Prostate gland (tissue), 2 donors: Measurements from ENCODE around the gene KCNN3.

Source experiments
- POLR2A ChIP-seq: fragments of 450-650 bp; IDR thresholded peaks from one replicate; pipeline ENCODE4 v1.6.1; 2016; ENCODE audit warnings: antibody characterized with exemption, mild to moderate bottlenecking
- TF ChIP-seq, protein P1 (sequence below), 4 experiments: fragments of 200-600 bp in 2 of 4; fragments of 450-650 bp in 2 of 4; sonication (generic) in 2 of 4; IDR thresholded peaks; 1 replicate in 3 of 4; 2 replicates in 1 of 4; pipeline ENCODE4 v1.5.1; 2016 to 2019; ENCODE audit warnings: antibody characterized with exemption in 4 of 4, mild to moderate bottlenecking in 2 of 4, moderate library complexity in 2 of 4

GRCh38 chr1:154793685-154794084 is 76.4 kb downstream of the KCNN3 start:
- TF ChIP-seq, protein P1, sequence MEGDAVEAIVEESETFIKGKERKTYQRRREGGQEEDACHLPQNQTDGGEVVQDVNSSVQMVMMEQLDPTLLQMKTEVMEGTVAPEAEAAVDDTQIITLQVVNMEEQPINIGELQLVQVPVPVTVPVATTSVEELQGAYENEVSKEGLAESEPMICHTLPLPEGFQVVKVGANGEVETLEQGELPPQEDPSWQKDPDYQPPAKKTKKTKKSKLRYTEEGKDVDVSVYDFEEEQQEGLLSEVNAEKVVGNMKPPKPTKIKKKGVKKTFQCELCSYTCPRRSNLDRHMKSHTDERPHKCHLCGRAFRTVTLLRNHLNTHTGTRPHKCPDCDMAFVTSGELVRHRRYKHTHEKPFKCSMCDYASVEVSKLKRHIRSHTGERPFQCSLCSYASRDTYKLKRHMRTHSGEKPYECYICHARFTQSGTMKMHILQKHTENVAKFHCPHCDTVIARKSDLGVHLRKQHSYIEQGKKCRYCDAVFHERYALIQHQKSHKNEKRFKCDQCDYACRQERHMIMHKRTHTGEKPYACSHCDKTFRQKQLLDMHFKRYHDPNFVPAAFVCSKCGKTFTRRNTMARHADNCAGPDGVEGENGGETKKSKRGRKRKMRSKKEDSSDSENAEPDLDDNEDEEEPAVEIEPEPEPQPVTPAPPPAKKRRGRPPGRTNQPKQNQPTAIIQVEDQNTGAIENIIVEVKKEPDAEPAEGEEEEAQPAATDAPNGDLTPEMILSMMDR (IDR thresholded peaks at IDR 0.05), result no peak
- no peak for TF ChIP-seq POLR2A
